K562 (cell line): ENCODE results near the gene C1QTNF12. TPM values are rescaled to one million over a fixed set of nuclear protein-coding genes. Genes with fewer than 3 reads are reported as not detected.

Experiments used
- DMBX1 ChIP-seq: fragments of 250-450 bp; sonication (Bioruptor Pico); IDR thresholded peaks from 2 replicates; pipeline ENCODE4 v1.8.0; 2022; ENCODE audit warnings: inconsistent platforms, mild to moderate bottlenecking, moderate library complexity, borderline replicate concordance
- HCFC1 ChIP-seq: IDR thresholded peaks from 2 replicates; pipeline ENCODE4 v1.6.1; 2012; ENCODE audit warnings: low read depth, low read length, improper control_type of control experiment
- HLTF ChIP-seq: fragments of 450-650 bp; IDR thresholded peaks from 2 replicates; pipeline ENCODE4 v1.6.1; 2016
- MAZ ChIP-seq, 2 experiments: fragments of 450-650 bp in 1 of 2; sonication (generic) in 1 of 2; formaldehyde crosslinking; IDR thresholded peaks in 1 of 2; conservative IDR thresholded peaks in 1 of 2; 2 replicates each; pipeline versions ENCODE4 v1.4.0 to v1.5.0; 2020; ENCODE audit warnings: mild to moderate bottlenecking in 1 of 2, missing genetic modification reagents in 1 of 2
- MITF ChIP-seq: IDR thresholded peaks from 2 replicates; pipeline ENCODE4 v1.6.1; 2014; ENCODE audit warnings: antibody characterized with exemption
- MTA1 ChIP-seq: fragments of 450-650 bp; IDR thresholded peaks from 2 replicates; pipeline ENCODE4 v1.6.1; 2017; ENCODE audit warnings: borderline replicate concordance
- RB1 ChIP-seq: fragments of 450-650 bp; IDR thresholded peaks from 2 replicates; pipeline ENCODE4 v1.6.1; 2017; ENCODE audit warnings: low read depth, mild to moderate bottlenecking
- SMAD4 ChIP-seq: fragments of 250-450 bp; sonication (Bioruptor Pico); conservative IDR thresholded peaks from 2 replicates; pipeline ENCODE4 v1.8.0; 2021; ENCODE audit warnings: inconsistent platforms, mild to moderate bottlenecking, moderate library complexity
- TCF3 ChIP-seq: sonication (generic); formaldehyde crosslinking; IDR thresholded peaks from 2 replicates; pipeline ENCODE4 v1.4.0; 2020; ENCODE audit warnings: mild to moderate bottlenecking, missing genetic modification reagents
- ZBTB11 ChIP-seq, 3 experiments: fragments of 200-800 bp in 1 of 3; fragments of 250-450 bp in 1 of 3; fragments of 450-650 bp in 1 of 3; sonication (Bioruptor Pico) in 1 of 3; sonication (Bioruptor generic) in 1 of 3; formaldehyde crosslinking in 1 of 3; IDR thresholded peaks; 2 replicates each; pipeline versions ENCODE4 v1.6.1 to v1.8.0; 2016 to 2022; ENCODE audit warnings: mild to moderate bottlenecking in 2 of 3, missing genetic modification characterization in 2 of 3, missing compliant biosample characterization in 1 of 3, moderate library complexity in 1 of 3
- polyA plus RNA-seq, 8 experiments: library from polyadenylated mRNA; depleted of rRNA in 4 of 8; stranded (reverse) in 5 of 8; unstranded in 3 of 8; fragments of >200 nt; fragmentation: Nextera tagmentation in 2 of 8; fragmentation: Illumina TruSeq in 1 of 8; extraction: Ambion mirVana in 2 of 8; extraction: Trizol in 1 of 8; gene quantifications; 2 replicates each; pipeline versions ENCODE4 v1.2.1 to v1.2.3, GENCODE V29; 2011 to 2014; ENCODE audit warnings: inconsistent platforms in 1 of 8, missing spikeins in 1 of 8
- total RNA-seq, 7 experiments: library from RNA; depleted of rRNA in 6 of 7; stranded (reverse); fragments of >200 nt in 6 of 7; fragmentation: Illumina TruSeq in 2 of 7; extraction: Trizol in 2 of 7; gene quantifications; 2 replicates each; pipeline versions ENCODE4 v1.2.1 to v1.2.3, GENCODE V29; 2011 to 2021; ENCODE audit warnings: low replicate concordance in 1 of 7
- TF ChIP-seq, protein P1 (sequence below): fragments of 250-450 bp; sonication (Bioruptor Pico); IDR thresholded peaks from 2 replicates; pipeline ENCODE4 v1.5.0; 2021; ENCODE audit warnings: mild to moderate bottlenecking, borderline replicate concordance
- TF ChIP-seq, protein P2 (sequence below): sonication (generic); formaldehyde crosslinking; IDR thresholded peaks from 2 replicates; pipeline ENCODE4 v1.8.1; 2023; ENCODE audit warnings: missing genetic modification reagents, mild to moderate bottlenecking, borderline replicate concordance

The C1QTNF12 gene
- total and polyA plus RNA-seq, 9 of the 15 experiments (the other 6 are each of a cell fraction or from before 2014, with no cell fraction given), result 0.11 to 4.3 (median 0.93) TPM; not detected in 3

- TF ChIP-seq, protein P1, sequence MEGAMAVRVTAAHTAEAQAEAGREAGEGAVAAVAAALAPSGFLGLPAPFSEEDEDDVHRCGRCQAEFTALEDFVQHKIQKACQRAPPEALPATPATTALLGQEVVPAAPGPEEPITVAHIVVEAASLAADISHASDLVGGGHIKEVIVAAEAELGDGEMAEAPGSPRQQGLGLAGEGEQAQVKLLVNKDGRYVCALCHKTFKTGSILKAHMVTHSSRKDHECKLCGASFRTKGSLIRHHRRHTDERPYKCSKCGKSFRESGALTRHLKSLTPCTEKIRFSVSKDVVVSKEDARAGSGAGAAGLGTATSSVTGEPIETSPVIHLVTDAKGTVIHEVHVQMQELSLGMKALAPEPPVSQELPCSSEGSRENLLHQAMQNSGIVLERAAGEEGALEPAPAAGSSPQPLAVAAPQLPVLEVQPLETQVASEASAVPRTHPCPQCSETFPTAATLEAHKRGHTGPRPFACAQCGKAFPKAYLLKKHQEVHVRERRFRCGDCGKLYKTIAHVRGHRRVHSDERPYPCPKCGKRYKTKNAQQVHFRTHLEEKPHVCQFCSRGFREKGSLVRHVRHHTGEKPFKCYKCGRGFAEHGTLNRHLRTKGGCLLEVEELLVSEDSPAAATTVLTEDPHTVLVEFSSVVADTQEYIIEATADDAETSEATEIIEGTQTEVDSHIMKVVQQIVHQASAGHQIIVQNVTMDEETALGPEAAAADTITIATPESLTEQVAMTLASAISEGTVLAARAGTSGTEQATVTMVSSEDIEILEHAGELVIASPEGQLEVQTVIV (CRISPR knock-in tag), result no peak
- TF ChIP-seq TCF3 (CRISPR knock-in tag), result no peak
- TF ChIP-seq HLTF, result no peak
- TF ChIP-seq, protein P2, sequence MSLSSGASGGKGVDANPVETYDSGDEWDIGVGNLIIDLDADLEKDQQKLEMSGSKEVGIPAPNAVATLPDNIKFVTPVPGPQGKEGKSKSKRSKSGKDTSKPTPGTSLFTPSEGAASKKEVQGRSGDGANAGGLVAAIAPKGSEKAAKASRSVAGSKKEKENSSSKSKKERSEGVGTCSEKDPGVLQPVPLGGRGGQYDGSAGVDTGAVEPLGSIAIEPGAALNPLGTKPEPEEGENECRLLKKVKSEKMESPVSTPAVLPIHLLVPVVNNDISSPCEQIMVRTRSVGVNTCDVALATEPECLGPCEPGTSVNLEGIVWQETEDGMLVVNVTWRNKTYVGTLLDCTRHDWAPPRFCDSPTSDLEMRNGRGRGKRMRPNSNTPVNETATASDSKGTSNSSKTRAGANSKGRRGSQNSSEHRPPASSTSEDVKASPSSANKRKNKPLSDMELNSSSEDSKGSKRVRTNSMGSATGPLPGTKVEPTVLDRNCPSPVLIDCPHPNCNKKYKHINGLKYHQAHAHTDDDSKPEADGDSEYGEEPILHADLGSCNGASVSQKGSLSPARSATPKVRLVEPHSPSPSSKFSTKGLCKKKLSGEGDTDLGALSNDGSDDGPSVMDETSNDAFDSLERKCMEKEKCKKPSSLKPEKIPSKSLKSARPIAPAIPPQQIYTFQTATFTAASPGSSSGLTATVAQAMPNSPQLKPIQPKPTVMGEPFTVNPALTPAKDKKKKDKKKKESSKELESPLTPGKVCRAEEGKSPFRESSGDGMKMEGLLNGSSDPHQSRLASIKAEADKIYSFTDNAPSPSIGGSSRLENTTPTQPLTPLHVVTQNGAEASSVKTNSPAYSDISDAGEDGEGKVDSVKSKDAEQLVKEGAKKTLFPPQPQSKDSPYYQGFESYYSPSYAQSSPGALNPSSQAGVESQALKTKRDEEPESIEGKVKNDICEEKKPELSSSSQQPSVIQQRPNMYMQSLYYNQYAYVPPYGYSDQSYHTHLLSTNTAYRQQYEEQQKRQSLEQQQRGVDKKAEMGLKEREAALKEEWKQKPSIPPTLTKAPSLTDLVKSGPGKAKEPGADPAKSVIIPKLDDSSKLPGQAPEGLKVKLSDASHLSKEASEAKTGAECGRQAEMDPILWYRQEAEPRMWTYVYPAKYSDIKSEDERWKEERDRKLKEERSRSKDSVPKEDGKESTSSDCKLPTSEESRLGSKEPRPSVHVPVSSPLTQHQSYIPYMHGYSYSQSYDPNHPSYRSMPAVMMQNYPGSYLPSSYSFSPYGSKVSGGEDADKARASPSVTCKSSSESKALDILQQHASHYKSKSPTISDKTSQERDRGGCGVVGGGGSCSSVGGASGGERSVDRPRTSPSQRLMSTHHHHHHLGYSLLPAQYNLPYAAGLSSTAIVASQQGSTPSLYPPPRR (CRISPR knock-in tag), result no peak
- no peak for TF ChIP-seq MTA1
- no peak for TF ChIP-seq MAZ (CRISPR knock-in tag; conservative IDR thresholded peaks at IDR 0.05 in 1 of 2, IDR thresholded peaks at IDR 0.05 in 1 of 2)
- TF ChIP-seq DMBX1, result no peak
- no peak for TF ChIP-seq MITF
- TF ChIP-seq RB1, result no peak
- no peak; the same call in 1 of the 2 replicates for TF ChIP-seq SMAD4
- no peak for TF ChIP-seq HCFC1
- TF ChIP-seq ZBTB11 (CRISPR knock-in tag; IDR thresholded peaks at IDR 0.05), result peak in 1 of 3 experiments; percentile 67; a peak in 1 of 6 replicates
Measured at GRCh38 chr1:1230656-1231399, 15.7 kb downstream of the C1QTNF12 start (continued).
